Liver (tissue), 9 donors: ENCODE results near the gene MTRF1. TPM values are rescaled to one million over a fixed set of nuclear protein-coding genes. Genes with fewer than 3 reads are reported as not detected.

Experiments
- DNase-seq: peaks from one replicate; pipeline ENCODE4 v3.0.0-alpha.2; 2017; ENCODE audit warnings: low spot score
- H3K27ac ChIP-seq, 2 donors: one replicate each; pipeline ENCODE4 v1.7.0; 2013; ENCODE audit warnings: inconsistent platforms in 2 of 2, low read length in 2 of 2, control low read depth in 1 of 2, low read depth in 1 of 2, mild to moderate bottlenecking in 1 of 2
- H3K27me3 ChIP-seq, 4 donors: one replicate each; pipeline versions ENCODE4 v1.6.1 to v1.7.0; 2013; ENCODE audit warnings: low read length in 3 of 4, inconsistent platforms in 1 of 4, mild to moderate bottlenecking in 1 of 4, moderate library complexity in 1 of 4; ENCODE audit not compliant: control insufficient read depth in 4 of 4, insufficient read depth in 4 of 4
- H3K36me3 ChIP-seq, 4 donors: one replicate each; pipeline versions ENCODE4 v1.6.1 to v1.7.0; 2013; ENCODE audit warnings: low read length in 3 of 4, mild to moderate bottlenecking in 3 of 4, low read depth in 1 of 4, moderate library complexity in 1 of 4; ENCODE audit not compliant: control insufficient read depth in 4 of 4, insufficient read depth in 3 of 4
- H3K4me1 ChIP-seq, 4 donors: one replicate each; pipeline versions ENCODE4 v1.6.1 to v1.7.0; 2013; ENCODE audit warnings: low read length in 3 of 4, mild to moderate bottlenecking in 3 of 4, moderate library complexity in 1 of 4; ENCODE audit not compliant: control insufficient read depth in 4 of 4, insufficient read depth in 4 of 4
- H3K4me3 ChIP-seq, 3 donors: one replicate each; pipeline versions ENCODE4 v1.6.1 to v1.7.0; 2013; ENCODE audit warnings: low read length in 3 of 3, control low read depth in 1 of 3, low read depth in 1 of 3, mild to moderate bottlenecking in 1 of 3
- H3K9ac ChIP-seq, 2 donors: one replicate each; pipeline ENCODE4 v1.7.0; 2013; ENCODE audit warnings: low read length in 2 of 2, mild to moderate bottlenecking in 2 of 2, moderate library complexity in 2 of 2, control low read depth in 1 of 2, low read depth in 1 of 2
- H3K9me3 ChIP-seq, 4 donors: one replicate each; pipeline versions ENCODE4 v1.6.1 to v1.7.0; 2013; ENCODE audit warnings: low read length in 3 of 4; ENCODE audit not compliant: control insufficient read depth in 4 of 4
- ATF3 ChIP-seq: IDR thresholded peaks from 2 replicates; pipeline ENCODE4 v1.6.1; 2016; ENCODE audit warnings: antibody characterized with exemption
- CTCF ChIP-seq: fragments of 150-350 bp; IDR thresholded peaks from 2 replicates; pipeline ENCODE4 v1.5.1; 2017; ENCODE audit warnings: improper control_type of control experiment, low read depth, low read length; ENCODE audit not compliant: missing input control
- EGR1 ChIP-seq, 2 donors: IDR thresholded peaks; 2 replicates each; pipeline ENCODE4 v1.6.1; 2016 to 2018; ENCODE audit warnings: antibody characterized with exemption in 2 of 2, low read depth in 2 of 2
- FOXA1 ChIP-seq: IDR thresholded peaks from 2 replicates; pipeline ENCODE4 v1.6.1; 2016; ENCODE audit warnings: antibody characterized with exemption
- FOXA2 ChIP-seq: IDR thresholded peaks from 2 replicates; pipeline ENCODE4 v1.6.1; 2016; ENCODE audit warnings: antibody characterized with exemption
- GABPA ChIP-seq, 2 donors: IDR thresholded peaks in 1 of 2; conservative IDR thresholded peaks in 1 of 2; 2 replicates each; pipeline ENCODE4 v1.6.1; 2016; ENCODE audit warnings: antibody characterized with exemption in 2 of 2, mild to moderate bottlenecking in 1 of 2, moderate library complexity in 1 of 2
- HNF4A ChIP-seq, 2 donors: conservative IDR thresholded peaks; 2 replicates each; pipeline ENCODE4 v1.6.1; 2016; ENCODE audit warnings: antibody characterized with exemption in 2 of 2, mild to moderate bottlenecking in 2 of 2
- HNF4G ChIP-seq: IDR thresholded peaks from 2 replicates; pipeline ENCODE4 v1.6.1; 2016; ENCODE audit warnings: antibody characterized with exemption
- JUND ChIP-seq, 2 donors: IDR thresholded peaks; 2 replicates each; pipeline ENCODE4 v1.6.1; 2016; ENCODE audit warnings: antibody characterized with exemption in 2 of 2
- MAX ChIP-seq: IDR thresholded peaks from 2 replicates; pipeline ENCODE4 v1.6.1; 2016; ENCODE audit warnings: antibody characterized with exemption
- NR2F2 ChIP-seq: IDR thresholded peaks from 2 replicates; pipeline ENCODE4 v1.6.1; 2016; ENCODE audit warnings: antibody characterized with exemption
- RAD21 ChIP-seq, 2 donors: IDR thresholded peaks; 2 replicates each; pipeline ENCODE4 v1.6.1; 2016; ENCODE audit warnings: antibody characterized with exemption in 2 of 2, mild to moderate bottlenecking in 2 of 2
- REST ChIP-seq: IDR thresholded peaks from 2 replicates; pipeline ENCODE4 v1.6.1; 2016; ENCODE audit warnings: antibody characterized with exemption, mild to moderate bottlenecking
- RXRA ChIP-seq, 2 donors: IDR thresholded peaks; 2 replicates each; pipeline ENCODE4 v1.6.1; 2017 to 2018; ENCODE audit warnings: antibody characterized with exemption in 2 of 2, mild to moderate bottlenecking in 1 of 2
- SP1 ChIP-seq: IDR thresholded peaks from 2 replicates; pipeline ENCODE4 v1.6.1; 2018; ENCODE audit warnings: antibody characterized with exemption, mild to moderate bottlenecking
- TAF1 ChIP-seq: conservative IDR thresholded peaks from 2 replicates; pipeline ENCODE4 v1.6.1; 2016; ENCODE audit warnings: antibody characterized with exemption, mild to moderate bottlenecking
- YY1 ChIP-seq: IDR thresholded peaks from 2 replicates; pipeline ENCODE4 v1.6.1; 2016; ENCODE audit warnings: antibody characterized with exemption, mild to moderate bottlenecking
- ZBTB33 ChIP-seq: IDR thresholded peaks from 2 replicates; pipeline ENCODE4 v1.6.1; 2016; ENCODE audit warnings: antibody characterized with exemption
- WGBS: extraction: QIAGEN DNeasy Blood & Tissue Kit; methylation state at CpG from one replicate; pipeline ENCODE4 v1.1.7; 2013; 5-methylcytosine and 5-hydroxymethylcytosine counted together
- polyA plus RNA-seq, 2 donors: library from polyadenylated mRNA; stranded (reverse) in 1 of 2; unstranded in 1 of 2; fragments of 200-250 nt in 1 of 2; fragments of >200 nt in 1 of 2; fragmentation: Nextera tagmentation in 1 of 2; extraction: Ambion mirVana in 1 of 2; gene quantifications; one replicate each; pipeline versions ENCODE4 v1.2.1 to v1.2.3, GENCODE V29; 2013 to 2015
- total RNA-seq, 2 donors: library from RNA; depleted of rRNA; stranded (reverse); fragments of >200 nt; gene quantifications; one replicate each; pipeline ENCODE4 v1.2.3, GENCODE V29; 2014
- donor health status: healthy.
- donor health status: healthy.
- donor health status: healthy.
- donor health status: healthy.
- donor health status: healthy.

MTRF1 gene
- total and polyA plus RNA-seq, 4 donors = 4.9 to 11.0 (median 9.9) TPM

- H3K9me3 ChIP-seq = no peaks in the 10 kb centered on the region
- H3K4me3 ChIP-seq = no peak overlapping the region
- no peak overlapping the region for H3K9ac ChIP-seq
- no peaks in the 10 kb centered on the region for H3K36me3 ChIP-seq
- no peaks in the 10 kb centered on the region for H3K4me1 ChIP-seq
- TF ChIP-seq RXRA (IDR thresholded peaks at IDR 0.05) (no peak), FOXA2 (no peak), HNF4A (conservative IDR thresholded peaks at IDR 0.05) (no peak), REST (no peak), NR2F2 (no peak), GABPA (IDR thresholded peaks at IDR 0.05 in 1 of 2, conservative IDR thresholded peaks at IDR 0.05 in 1 of 2) (no peak), YY1 (no peak), ATF3 (no peak), CTCF (no peak), RAD21 (IDR thresholded peaks at IDR 0.05) (no peak), TAF1 (no peak), MAX (no peak), ZBTB33 (no peak), JUND (IDR thresholded peaks at IDR 0.05) (no peak), HNF4G (no peak), EGR1 (IDR thresholded peaks at IDR 0.05; ENCODE audit: low read depth in 2 of 2) (no peak), FOXA1 (no peak), SP1 (no peak)
- WGBS = 85% methylated on average over 10 of the region's 10 CpGs
- no peak for DNase-seq
- no peaks in the 10 kb centered on the region for H3K27me3 ChIP-seq
- H3K27ac ChIP-seq = no peak overlapping the region
Measured at GRCh38 chr13:41289463-41289881, 26.1 kb upstream of the MTRF1 start.
